ENCODE data around the gene IPCEF1.
"Not testable (repeated sequence)": the region's sequence is repeated elsewhere in the genome, so short reads cannot be mapped to it uniquely, and the experiment has no call there.

Gene IPCEF1

DNA sequence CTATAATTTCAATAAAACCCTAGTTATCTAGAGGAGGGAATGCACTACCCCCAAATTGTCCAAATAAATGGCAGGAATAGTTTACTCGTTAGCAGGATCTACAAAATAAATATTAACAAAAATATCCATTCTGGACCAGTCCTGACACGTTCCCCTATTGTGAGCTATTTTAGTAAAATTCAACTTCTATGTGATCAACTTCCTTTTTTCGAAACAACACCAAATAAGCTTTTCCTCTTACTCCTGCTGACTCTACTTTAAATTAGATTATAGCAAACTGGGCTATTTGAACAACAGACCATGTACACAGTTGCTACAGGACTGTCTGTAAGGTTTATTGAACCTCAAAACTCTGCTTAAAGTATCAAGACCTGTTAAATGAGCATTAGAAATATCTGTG lies 154.3 kb downstream of the IPCEF1 start:
- H3K27ac ChIP-seq, result no peak overlapping the region
- no peak for TF ChIP-seq CTCF (conservative IDR thresholded peaks at IDR 0.05)

DNA sequence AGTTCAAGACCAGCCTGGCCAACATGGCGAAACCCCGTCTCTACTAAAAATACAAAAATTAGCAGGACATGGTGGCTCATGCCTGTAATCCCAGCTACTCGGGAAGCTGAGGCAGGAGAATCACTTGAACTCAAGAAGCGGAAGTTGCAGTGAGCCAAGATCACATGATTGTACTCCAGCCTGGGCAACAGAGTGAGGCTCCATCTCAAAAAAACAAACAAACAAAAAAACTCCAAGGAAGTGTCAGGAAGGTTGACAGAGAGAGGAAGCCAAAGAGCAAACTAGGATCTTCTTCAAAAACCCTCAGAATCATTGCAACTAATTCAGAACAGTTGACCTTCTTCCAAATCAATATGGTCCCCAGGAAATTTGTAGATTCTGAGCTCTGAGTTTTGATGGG lies 154.9 kb downstream of the IPCEF1 start:
- H3K27ac ChIP-seq, result not testable (repeated sequence)

DNA sequence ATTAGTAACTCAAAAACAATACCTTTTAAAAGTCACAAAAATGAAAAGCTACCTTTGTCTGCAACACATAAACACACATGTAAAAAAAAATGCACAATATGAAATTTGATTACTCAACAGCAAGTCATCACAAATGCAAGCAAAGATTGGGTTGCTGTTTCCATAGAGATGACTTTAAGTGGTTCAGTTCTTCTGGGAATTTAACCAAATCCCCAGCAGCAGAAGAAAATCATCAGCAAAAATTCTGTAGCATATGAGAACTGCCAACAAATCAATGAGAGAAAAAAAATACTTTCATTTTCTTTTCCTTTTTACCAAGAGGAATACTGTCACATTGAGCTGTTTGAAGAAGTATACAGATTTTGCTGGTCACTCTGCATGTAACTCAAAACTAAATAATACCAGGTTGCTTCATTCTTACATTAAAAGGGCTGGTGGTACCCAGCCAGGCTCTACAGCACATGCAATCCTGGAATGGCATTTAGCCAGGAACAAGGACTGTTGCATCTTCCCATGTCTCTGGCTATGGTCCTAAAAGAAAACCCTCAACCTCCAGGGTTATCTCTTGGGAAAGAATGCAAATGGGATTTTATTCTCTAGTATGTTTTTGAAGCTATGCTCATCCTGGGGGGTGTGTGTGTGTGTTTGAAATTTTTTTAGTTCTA lies 159.3 kb downstream of the IPCEF1 start:
- no peak overlapping the region for H3K27ac ChIP-seq
- TF ChIP-seq CTCF (conservative IDR thresholded peaks at IDR 0.05), result no peak

- no peak for TF ChIP-seq CTCF (conservative IDR thresholded peaks at IDR 0.05)
Observed at GRCh38 chr6:154196333-154196885, 160.2 kb downstream of the IPCEF1 start.

DNA sequence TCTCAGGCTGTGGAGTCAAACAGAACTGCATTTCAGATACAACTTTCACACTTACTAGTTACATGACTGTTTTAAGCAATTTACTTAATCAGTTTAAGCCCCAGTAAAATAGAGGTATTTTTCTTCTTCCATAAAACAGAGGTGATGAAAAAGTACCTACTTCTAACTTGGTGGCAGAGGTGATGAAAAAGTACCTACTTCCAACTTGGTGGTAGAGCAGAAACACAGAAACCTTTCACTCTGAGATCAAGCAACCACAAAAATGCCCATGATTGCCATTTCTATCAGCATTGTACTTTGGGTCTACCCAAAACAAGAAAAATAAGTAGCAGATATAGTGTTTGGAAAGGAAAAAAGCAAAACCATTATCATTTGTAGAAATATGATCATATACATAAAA lies 168.9 kb downstream of the IPCEF1 start:
- H3K27ac ChIP-seq, result peak overlapping the region; percentile 62
- no peak for TF ChIP-seq CTCF (conservative IDR thresholded peaks at IDR 0.05)

More at GRCh38 chr6:154196333-154196885, 160.2 kb downstream of the IPCEF1 start:
- H3K27ac ChIP-seq, result no peak overlapping the region

- peak overlapping the region; percentile 62 for H3K27ac ChIP-seq
- no peak for TF ChIP-seq CTCF (conservative IDR thresholded peaks at IDR 0.05)
Observed at GRCh38 chr6:154187203-154187602, 169.4 kb downstream of the IPCEF1 start.

DNA sequence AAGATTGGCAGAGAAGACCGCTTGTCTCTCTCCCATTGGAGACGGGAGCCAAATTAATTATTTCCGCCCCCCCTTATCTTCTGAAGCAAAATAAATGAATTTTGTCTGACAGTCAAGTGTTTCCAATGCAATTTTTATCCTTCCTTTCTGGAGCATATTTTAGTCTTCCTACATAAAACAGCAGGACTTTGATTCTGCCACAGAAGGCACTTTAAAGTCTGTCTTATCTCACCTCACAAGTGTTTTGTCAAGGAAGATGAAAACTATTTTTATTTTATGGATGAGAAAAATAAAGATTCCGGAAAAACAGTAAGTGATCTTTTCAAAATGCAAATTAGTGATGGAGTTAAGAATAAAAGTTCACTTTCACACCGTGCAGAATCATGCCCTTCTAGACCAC lies 177.2 kb downstream of the IPCEF1 start:
- H3K27ac ChIP-seq, result no peak overlapping the region
- TF ChIP-seq CTCF (conservative IDR thresholded peaks at IDR 0.05), result no peak

GRCh38 chr6:154172393-154172792 lies 184.2 kb downstream of the IPCEF1 start:
- H3K27ac ChIP-seq, result not testable (repeated sequence)

Data from VCaP (cell line).